ENCODE data around the gene CNP.
A peak's percentile ranks its signal among the peaks of the same experiment; 100 is the strongest.
"Not testable (repeated sequence)": the region's sequence is repeated elsewhere in the genome, so short reads cannot be mapped to it uniquely, and the experiment has no call there.

CNP gene

GRCh38 chr17:42005166-42005565 lies 38.6 kb downstream of the CNP start:
- ATAC-seq (ENCODE audit: insufficient read depth, low read depth) = no peak
- Histone ChIP-seq H3K79me2 (ENCODE audit: insufficient read depth, low read length) (peaks cover 98% of the 10 kb centered on the region), H4K20me1 (ENCODE audit: insufficient read depth, low read length) (peaks cover 57% of the 10 kb centered on the region)

GRCh38 chr17:42009170-42009569 lies 42.6 kb downstream of the CNP start:
- no peak overlapping the region for H3K27ac ChIP-seq (ENCODE audit: low read length)
- ATAC-seq (ENCODE audit: insufficient read depth, low read depth) = no peak
- no peak overlapping the region for H2AFZ ChIP-seq (ENCODE audit: low read depth, low read length)
- peaks cover 8% of the 10 kb centered on the region for H3K36me3 ChIP-seq (ENCODE audit: insufficient read depth, low read length)
- TF ChIP-seq, protein P1, sequence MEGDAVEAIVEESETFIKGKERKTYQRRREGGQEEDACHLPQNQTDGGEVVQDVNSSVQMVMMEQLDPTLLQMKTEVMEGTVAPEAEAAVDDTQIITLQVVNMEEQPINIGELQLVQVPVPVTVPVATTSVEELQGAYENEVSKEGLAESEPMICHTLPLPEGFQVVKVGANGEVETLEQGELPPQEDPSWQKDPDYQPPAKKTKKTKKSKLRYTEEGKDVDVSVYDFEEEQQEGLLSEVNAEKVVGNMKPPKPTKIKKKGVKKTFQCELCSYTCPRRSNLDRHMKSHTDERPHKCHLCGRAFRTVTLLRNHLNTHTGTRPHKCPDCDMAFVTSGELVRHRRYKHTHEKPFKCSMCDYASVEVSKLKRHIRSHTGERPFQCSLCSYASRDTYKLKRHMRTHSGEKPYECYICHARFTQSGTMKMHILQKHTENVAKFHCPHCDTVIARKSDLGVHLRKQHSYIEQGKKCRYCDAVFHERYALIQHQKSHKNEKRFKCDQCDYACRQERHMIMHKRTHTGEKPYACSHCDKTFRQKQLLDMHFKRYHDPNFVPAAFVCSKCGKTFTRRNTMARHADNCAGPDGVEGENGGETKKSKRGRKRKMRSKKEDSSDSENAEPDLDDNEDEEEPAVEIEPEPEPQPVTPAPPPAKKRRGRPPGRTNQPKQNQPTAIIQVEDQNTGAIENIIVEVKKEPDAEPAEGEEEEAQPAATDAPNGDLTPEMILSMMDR (IDR thresholded peaks at IDR 0.05; ENCODE audit: borderline replicate concordance, extremely low read depth, low read length, poor library complexity, severe bottlenecking) = peak; percentile 39
- TF ChIP-seq EZH2 (IDR thresholded peaks at IDR 0.05; ENCODE audit: borderline replicate concordance, low read depth, low read length, severe bottlenecking) = no peak
- H3K9ac ChIP-seq (ENCODE audit: low read depth, low read length) = 0 out of 2 replicates have a peak overlapping the region, but pooled peaks have one; percentile 0
- H3K4me1 ChIP-seq (ENCODE audit: insufficient read depth, low read length) = peaks cover 5% of the 10 kb centered on the region; the same call in 1 of the 2 replicates
- no peaks in the 10 kb centered on the region for H3K27me3 ChIP-seq (ENCODE audit: insufficient read depth, low read length, poor library complexity)
- H3K4me2 ChIP-seq (ENCODE audit: insufficient read depth, low read length) = no peak overlapping the region
- no peak for DNase-seq
- H4K20me1 ChIP-seq (ENCODE audit: insufficient read depth, low read length) = peaks cover 50% of the 10 kb centered on the region
- H3K79me2 ChIP-seq (ENCODE audit: insufficient read depth, low read length) = peaks cover 99% of the 10 kb centered on the region
- no peak overlapping the region for H3K4me3 ChIP-seq (ENCODE audit: low read depth in 1 of 2, low read length in 2 of 2)
- no peaks in the 10 kb centered on the region for H3K9me3 ChIP-seq (ENCODE audit: insufficient read depth, low read length, severe bottlenecking)

More at GRCh38 chr17:42005166-42005565, 38.6 kb downstream of the CNP start:
- Histone ChIP-seq H3K36me3 (ENCODE audit: insufficient read depth, low read length) (peaks cover 43% of the 10 kb centered on the region), H3K4me2 (ENCODE audit: insufficient read depth, low read length) (no peak overlapping the region), H3K4me3 (ENCODE audit: low read depth in 1 of 2, low read length in 2 of 2) (no peak overlapping the region), H3K9ac (ENCODE audit: low read depth, low read length) (no peak overlapping the region), H3K27me3 (ENCODE audit: insufficient read depth, low read length, poor library complexity) (no peaks in the 10 kb centered on the region), H2AFZ (ENCODE audit: low read depth, low read length) (no peak overlapping the region), H3K27ac (ENCODE audit: low read length) (no peak overlapping the region), H3K4me1 (ENCODE audit: insufficient read depth, low read length) (no peaks in the 10 kb centered on the region), H3K9me3 (ENCODE audit: insufficient read depth, low read length, severe bottlenecking) (no peaks in the 10 kb centered on the region)
- DNase-seq = no peak
- TF ChIP-seq EZH2 (IDR thresholded peaks at IDR 0.05; ENCODE audit: borderline replicate concordance, low read depth, low read length, severe bottlenecking) = no peak
- TF ChIP-seq, protein P1 (IDR thresholded peaks at IDR 0.05; ENCODE audit: borderline replicate concordance, extremely low read depth, low read length, poor library complexity, severe bottlenecking) = no peak

GRCh38 chr17:42010266-42010680 lies 43.7 kb downstream of the CNP start:
- Histone ChIP-seq H4K20me1 (ENCODE audit: insufficient read depth, low read length) (peaks cover 41% of the 10 kb centered on the region), H3K4me1 (ENCODE audit: insufficient read depth, low read length) (peaks cover 13% of the 10 kb centered on the region), H3K36me3 (ENCODE audit: insufficient read depth, low read length) (peaks cover 13% of the 10 kb centered on the region), H3K79me2 (ENCODE audit: insufficient read depth, low read length) (peaks cover 99% of the 10 kb centered on the region)
- H2AFZ ChIP-seq (ENCODE audit: low read depth, low read length); DNase-seq; ATAC-seq (ENCODE audit: insufficient read depth, low read depth); H3K9me3 ChIP-seq (ENCODE audit: insufficient read depth, low read length, severe bottlenecking); H3K27me3 ChIP-seq (ENCODE audit: insufficient read depth, low read length, poor library complexity); H3K4me2 ChIP-seq (ENCODE audit: insufficient read depth, low read length); H3K27ac ChIP-seq (ENCODE audit: low read length); H3K9ac ChIP-seq (ENCODE audit: low read depth, low read length); H3K4me3 ChIP-seq (ENCODE audit: low read depth in 1 of 2, low read length in 2 of 2): not testable (repeated sequence)

DNA sequence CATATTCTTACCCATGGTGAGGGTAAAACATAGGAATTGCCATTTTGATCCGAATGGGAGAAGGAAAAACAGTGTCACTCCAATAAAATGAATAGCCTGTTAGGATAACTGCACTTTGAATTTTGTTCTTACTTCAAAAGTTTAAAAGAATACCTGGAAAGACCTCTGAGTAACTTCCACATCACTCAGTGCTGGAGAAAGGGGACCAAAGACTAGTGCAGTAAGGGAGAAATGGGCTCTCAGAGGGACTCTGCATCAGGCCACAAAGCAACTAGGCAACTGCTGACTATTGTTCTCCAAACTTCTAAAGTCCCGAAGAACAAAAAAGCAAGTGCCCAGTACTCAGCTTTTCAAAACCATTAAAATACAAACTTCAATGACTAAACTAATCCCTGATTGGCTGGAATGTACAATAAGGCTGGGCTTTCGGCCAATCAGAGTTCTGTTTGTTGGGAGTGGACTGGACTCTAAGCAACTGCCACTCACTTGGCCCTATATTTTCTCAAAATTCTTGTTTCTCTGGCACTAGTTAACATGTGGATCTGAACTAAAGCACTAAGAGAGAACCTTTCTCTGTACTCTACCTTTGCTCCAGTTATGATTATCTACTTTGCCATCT lies 44.4 kb downstream of the CNP start:
- TF ChIP-seq, protein P1 (IDR thresholded peaks at IDR 0.05; ENCODE audit: borderline replicate concordance, extremely low read depth, low read length, poor library complexity, severe bottlenecking) = no peak
- TF ChIP-seq EZH2 (IDR thresholded peaks at IDR 0.05; ENCODE audit: borderline replicate concordance, low read depth, low read length, severe bottlenecking) = no peak
- peaks cover 20% of the 10 kb centered on the region for H3K4me1 ChIP-seq (ENCODE audit: insufficient read depth, low read length)
- H3K9ac ChIP-seq (ENCODE audit: low read depth, low read length) = no peak overlapping the region
- no peak overlapping the region for H3K4me3 ChIP-seq (ENCODE audit: low read depth in 1 of 2, low read length in 2 of 2)
- no peaks in the 10 kb centered on the region for H3K9me3 ChIP-seq (ENCODE audit: insufficient read depth, low read length, severe bottlenecking)
- peaks cover 13% of the 10 kb centered on the region for H3K36me3 ChIP-seq (ENCODE audit: insufficient read depth, low read length)
- H4K20me1 ChIP-seq (ENCODE audit: insufficient read depth, low read length) = peaks cover 40% of the 10 kb centered on the region
- ATAC-seq (ENCODE audit: insufficient read depth, low read depth) (no peak), DNase-seq (no peak)
- peaks cover 99% of the 10 kb centered on the region for H3K79me2 ChIP-seq (ENCODE audit: insufficient read depth, low read length)
- H2AFZ ChIP-seq (ENCODE audit: low read depth, low read length) = no peak overlapping the region
- no peaks in the 10 kb centered on the region for H3K27me3 ChIP-seq (ENCODE audit: insufficient read depth, low read length, poor library complexity)
- no peak overlapping the region for H3K4me2 ChIP-seq (ENCODE audit: insufficient read depth, low read length)
- H3K27ac ChIP-seq (ENCODE audit: low read length) = no peak overlapping the region

DNA sequence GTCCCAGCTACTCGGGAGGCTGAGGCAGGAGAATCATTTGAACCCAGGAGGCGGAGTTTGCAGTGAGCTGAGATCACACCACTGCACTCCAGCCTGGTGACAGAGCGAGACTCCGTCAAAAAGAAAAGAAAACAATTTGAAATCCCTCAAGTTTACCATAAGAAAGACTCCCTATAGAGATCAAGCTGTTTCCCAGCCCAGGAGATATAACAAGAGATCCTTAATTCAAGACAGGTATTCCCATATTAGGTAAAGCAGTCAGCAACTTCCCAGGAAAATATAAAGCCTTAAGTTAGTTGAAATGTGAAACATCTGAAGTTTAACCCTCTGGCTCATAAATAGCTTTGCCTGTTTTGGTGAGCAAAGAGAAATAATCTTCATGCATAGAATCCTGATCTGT lies 45.8 kb downstream of the CNP start:
- not testable (repeated sequence) for H3K4me2 ChIP-seq (ENCODE audit: insufficient read depth, low read length); ATAC-seq (ENCODE audit: insufficient read depth, low read depth); H3K9me3 ChIP-seq (ENCODE audit: insufficient read depth, low read length, severe bottlenecking); H3K9ac ChIP-seq (ENCODE audit: low read depth, low read length); H3K4me3 ChIP-seq (ENCODE audit: low read depth in 1 of 2, low read length in 2 of 2); H3K27me3 ChIP-seq (ENCODE audit: insufficient read depth, low read length, poor library complexity); DNase-seq; H2AFZ ChIP-seq (ENCODE audit: low read depth, low read length); H3K27ac ChIP-seq (ENCODE audit: low read length)
- Histone ChIP-seq H4K20me1 (ENCODE audit: insufficient read depth, low read length) (peaks cover 37% of the 10 kb centered on the region), H3K36me3 (ENCODE audit: insufficient read depth, low read length) (peaks cover 13% of the 10 kb centered on the region), H3K4me1 (ENCODE audit: insufficient read depth, low read length) (peaks cover 25% of the 10 kb centered on the region), H3K79me2 (ENCODE audit: insufficient read depth, low read length) (peaks cover 98% of the 10 kb centered on the region)

DNA sequence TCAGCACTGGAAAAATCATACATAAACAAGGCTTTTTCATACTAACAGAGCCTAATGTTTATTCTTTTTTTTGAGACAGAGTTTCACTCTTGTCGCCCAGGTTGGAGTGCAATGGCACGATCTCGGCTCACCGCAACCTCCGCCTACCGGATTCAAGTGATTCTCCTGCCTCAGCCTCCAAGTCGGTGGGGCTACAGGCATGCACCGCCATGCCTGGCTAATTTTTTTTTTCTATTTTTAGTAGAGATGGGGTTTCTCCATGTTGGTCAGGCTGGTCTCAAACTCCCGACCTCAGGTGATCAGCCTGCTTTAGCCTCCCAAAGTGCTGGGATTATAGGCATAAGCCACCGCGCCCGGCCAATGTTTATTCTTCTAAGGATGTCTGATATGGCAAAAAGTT lies 47.1 kb downstream of the CNP start:
- not testable (repeated sequence) for H3K9ac ChIP-seq (ENCODE audit: low read depth, low read length); DNase-seq; H2AFZ ChIP-seq (ENCODE audit: low read depth, low read length); H3K27me3 ChIP-seq (ENCODE audit: insufficient read depth, low read length, poor library complexity); H3K27ac ChIP-seq (ENCODE audit: low read length); ATAC-seq (ENCODE audit: insufficient read depth, low read depth); H3K4me3 ChIP-seq (ENCODE audit: low read depth in 1 of 2, low read length in 2 of 2); H3K9me3 ChIP-seq (ENCODE audit: insufficient read depth, low read length, severe bottlenecking)
- peaks cover 36% of the 10 kb centered on the region for H4K20me1 ChIP-seq (ENCODE audit: insufficient read depth, low read length)
- peak overlapping the region; percentile 7; the same call in 1 of the 2 replicates for H3K4me2 ChIP-seq (ENCODE audit: insufficient read depth, low read length)
- peaks cover 13% of the 10 kb centered on the region for H3K36me3 ChIP-seq (ENCODE audit: insufficient read depth, low read length)
- peaks cover 35% of the 10 kb centered on the region for H3K4me1 ChIP-seq (ENCODE audit: insufficient read depth, low read length)
- H3K79me2 ChIP-seq (ENCODE audit: insufficient read depth, low read length) = peaks cover 96% of the 10 kb centered on the region

Data from DND-41 (cell line).